Fibroblast of skin of right biceps (primary cell): ENCODE results near the gene SHROOM2.
"Not testable (repeated sequence)": the region's sequence is repeated elsewhere in the genome, so short reads cannot be mapped to it uniquely, and the experiment has no call there.

Experiments
- DNase-seq: peaks from one replicate; pipeline ENCODE4 v3.0.0-alpha.2; 2013

Gene SHROOM2

GRCh38 chrX:9784332-9784731 is 1.9 kb upstream of the SHROOM2 start:
- DNase-seq = no peak

- DNase-seq = no peak
These were observed 830 bp upstream of the SHROOM2 start for GRCh38 chrX:9785254-9785943.

GRCh38 chrX:9786798-9787635 is 788 bp downstream of the SHROOM2 start:
- DNase-seq = no peak

- DNase-seq = no peak
These were observed 2.7 kb downstream of the SHROOM2 start for GRCh38 chrX:9788911-9789310.

GRCh38 chrX:9789555-9789954 is 3.3 kb downstream of the SHROOM2 start:
- DNase-seq = no peak

- DNase-seq = no peak
These were observed 4.6 kb downstream of the SHROOM2 start for GRCh38 chrX:9790866-9791265.

- DNase-seq = no peak
These were observed 8.3 kb downstream of the SHROOM2 start for GRCh38 chrX:9794495-9794894.

GRCh38 chrX:9797384-9798360 is 11.4 kb downstream of the SHROOM2 start:
- no peak for DNase-seq

GRCh38 chrX:9802737-9803136 is 16.5 kb downstream of the SHROOM2 start:
- DNase-seq = no peak

- DNase-seq = no peak
These were observed 18.2 kb downstream of the SHROOM2 start for GRCh38 chrX:9804444-9804843.

- no peak for DNase-seq
These were observed 19.7 kb downstream of the SHROOM2 start for GRCh38 chrX:9805956-9806355.

GRCh38 chrX:9807355-9808182 is 21.3 kb downstream of the SHROOM2 start:
- no peak for DNase-seq

- DNase-seq = not testable (repeated sequence)
These were observed 23.6 kb downstream of the SHROOM2 start for GRCh38 chrX:9809876-9810275.

- DNase-seq = not testable (repeated sequence)
These were observed 24.9 kb downstream of the SHROOM2 start for GRCh38 chrX:9811086-9811485.

- peak; percentile 7 for DNase-seq
These were observed 30.0 kb downstream of the SHROOM2 start for GRCh38 chrX:9816084-9816700.

GRCh38 chrX:9821572-9821971 is 35.3 kb downstream of the SHROOM2 start:
- no peak for DNase-seq

- no peak for DNase-seq
These were observed 38.3 kb downstream of the SHROOM2 start for GRCh38 chrX:9824554-9824953.

GRCh38 chrX:9825129-9825790 is 39.0 kb downstream of the SHROOM2 start:
- no peak for DNase-seq

GRCh38 chrX:9825966-9826365 is 39.7 kb downstream of the SHROOM2 start:
- DNase-seq = no peak

GRCh38 chrX:9829308-9830267 is 43.4 kb downstream of the SHROOM2 start:
- DNase-seq = peak; percentile 54
